LNCaP clone FGC (cell line): Measurements from ENCODE around the gene MSANTD2.
A peak's percentile ranks its signal among the peaks of the same experiment; 100 is the strongest.

Experiments used
- DNase-seq: peaks from one replicate; pipeline ENCODE4 v3.0.0-alpha.2; 2011; ENCODE audit warnings: low read depth
- H3K4me3 ChIP-seq: 2 replicates; pipeline ENCODE4 v1.5.1; 2011; ENCODE audit warnings: mild to moderate bottlenecking, low read depth, low read length, control low read depth
- TF ChIP-seq, protein P1 (sequence below): IDR thresholded peaks from 2 replicates; pipeline ENCODE4 v1.5.1; 2012; ENCODE audit warnings: mild to moderate bottlenecking; ENCODE audit not compliant: control insufficient read depth, insufficient read depth; ENCODE audit errors: extremely low read depth

MSANTD2 gene

DNA sequence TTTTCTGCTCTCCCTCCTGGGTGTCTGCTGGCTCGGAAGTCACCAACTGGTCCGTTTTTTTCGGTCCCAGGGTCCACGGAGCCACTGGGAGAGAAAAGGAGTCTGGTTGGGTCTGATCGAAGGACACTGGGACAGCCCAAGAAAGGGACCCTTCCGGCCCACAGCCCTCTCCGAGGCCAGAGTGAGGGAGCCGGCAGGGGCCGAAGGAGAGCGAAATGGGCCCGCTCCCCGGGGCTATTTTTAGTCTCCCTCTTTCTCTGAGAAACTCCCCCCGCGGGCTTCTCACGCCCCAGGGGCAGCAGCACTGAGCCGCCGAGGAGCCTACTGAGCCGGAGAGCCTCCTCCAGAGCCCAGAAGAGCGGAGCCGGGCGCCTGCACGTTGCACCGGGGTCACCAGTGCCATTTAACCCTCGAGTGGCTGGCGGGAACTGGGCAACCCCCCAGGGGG is 40.0 kb downstream of the MSANTD2 start:
- TF ChIP-seq, protein P1, sequence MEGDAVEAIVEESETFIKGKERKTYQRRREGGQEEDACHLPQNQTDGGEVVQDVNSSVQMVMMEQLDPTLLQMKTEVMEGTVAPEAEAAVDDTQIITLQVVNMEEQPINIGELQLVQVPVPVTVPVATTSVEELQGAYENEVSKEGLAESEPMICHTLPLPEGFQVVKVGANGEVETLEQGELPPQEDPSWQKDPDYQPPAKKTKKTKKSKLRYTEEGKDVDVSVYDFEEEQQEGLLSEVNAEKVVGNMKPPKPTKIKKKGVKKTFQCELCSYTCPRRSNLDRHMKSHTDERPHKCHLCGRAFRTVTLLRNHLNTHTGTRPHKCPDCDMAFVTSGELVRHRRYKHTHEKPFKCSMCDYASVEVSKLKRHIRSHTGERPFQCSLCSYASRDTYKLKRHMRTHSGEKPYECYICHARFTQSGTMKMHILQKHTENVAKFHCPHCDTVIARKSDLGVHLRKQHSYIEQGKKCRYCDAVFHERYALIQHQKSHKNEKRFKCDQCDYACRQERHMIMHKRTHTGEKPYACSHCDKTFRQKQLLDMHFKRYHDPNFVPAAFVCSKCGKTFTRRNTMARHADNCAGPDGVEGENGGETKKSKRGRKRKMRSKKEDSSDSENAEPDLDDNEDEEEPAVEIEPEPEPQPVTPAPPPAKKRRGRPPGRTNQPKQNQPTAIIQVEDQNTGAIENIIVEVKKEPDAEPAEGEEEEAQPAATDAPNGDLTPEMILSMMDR, result no peak
- H3K4me3 ChIP-seq, result no peak overlapping the region
- DNase-seq, result no peak

DNA sequence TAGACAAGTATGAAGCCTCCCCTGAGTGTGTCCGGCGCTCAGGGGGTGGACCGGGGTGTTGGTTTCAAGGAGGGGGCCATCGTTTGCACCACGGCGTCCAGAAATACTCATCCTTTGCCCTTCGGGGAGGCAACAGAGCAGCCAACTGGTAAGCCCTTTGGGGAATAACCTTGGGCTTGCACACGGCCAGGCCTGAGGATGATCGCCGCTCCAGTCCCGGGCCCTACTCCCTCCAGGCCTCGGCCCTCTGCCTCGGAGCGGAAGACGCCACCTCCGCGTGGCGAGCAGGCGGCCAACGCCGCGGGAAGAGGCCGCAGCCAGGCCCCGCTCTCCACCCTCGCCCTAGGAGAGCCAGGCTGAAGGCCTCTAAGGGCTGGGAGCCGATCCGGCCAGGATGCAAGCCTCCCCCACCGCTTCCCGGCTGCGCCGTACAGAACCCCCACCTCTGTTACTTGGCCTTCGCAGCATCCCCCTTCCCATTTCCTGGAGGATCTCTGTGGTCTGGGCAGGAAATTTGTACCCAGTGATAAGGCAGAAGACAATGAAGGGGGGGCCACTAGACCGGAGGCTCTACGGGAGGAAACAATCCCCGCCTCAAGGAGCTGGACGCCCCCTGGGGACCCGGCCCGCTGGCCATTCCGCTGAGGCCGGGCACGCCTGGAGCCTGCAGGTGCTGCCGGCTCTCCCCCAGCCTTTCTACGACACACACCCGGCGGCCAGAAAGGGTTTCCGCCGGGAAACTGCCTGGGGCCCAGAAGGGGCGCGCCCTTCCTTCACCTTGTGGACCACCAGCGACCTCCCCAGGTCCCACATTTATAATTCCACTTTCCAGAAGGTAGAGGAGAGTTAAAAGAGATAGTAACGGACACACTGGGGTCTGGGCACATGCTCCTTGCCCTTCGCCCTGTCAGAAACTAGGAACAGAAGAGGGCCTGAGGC is 40.7 kb downstream of the MSANTD2 start:
- DNase-seq, result no peak
- no peak overlapping the region for H3K4me3 ChIP-seq
- TF ChIP-seq, protein P1, result no peak

DNA sequence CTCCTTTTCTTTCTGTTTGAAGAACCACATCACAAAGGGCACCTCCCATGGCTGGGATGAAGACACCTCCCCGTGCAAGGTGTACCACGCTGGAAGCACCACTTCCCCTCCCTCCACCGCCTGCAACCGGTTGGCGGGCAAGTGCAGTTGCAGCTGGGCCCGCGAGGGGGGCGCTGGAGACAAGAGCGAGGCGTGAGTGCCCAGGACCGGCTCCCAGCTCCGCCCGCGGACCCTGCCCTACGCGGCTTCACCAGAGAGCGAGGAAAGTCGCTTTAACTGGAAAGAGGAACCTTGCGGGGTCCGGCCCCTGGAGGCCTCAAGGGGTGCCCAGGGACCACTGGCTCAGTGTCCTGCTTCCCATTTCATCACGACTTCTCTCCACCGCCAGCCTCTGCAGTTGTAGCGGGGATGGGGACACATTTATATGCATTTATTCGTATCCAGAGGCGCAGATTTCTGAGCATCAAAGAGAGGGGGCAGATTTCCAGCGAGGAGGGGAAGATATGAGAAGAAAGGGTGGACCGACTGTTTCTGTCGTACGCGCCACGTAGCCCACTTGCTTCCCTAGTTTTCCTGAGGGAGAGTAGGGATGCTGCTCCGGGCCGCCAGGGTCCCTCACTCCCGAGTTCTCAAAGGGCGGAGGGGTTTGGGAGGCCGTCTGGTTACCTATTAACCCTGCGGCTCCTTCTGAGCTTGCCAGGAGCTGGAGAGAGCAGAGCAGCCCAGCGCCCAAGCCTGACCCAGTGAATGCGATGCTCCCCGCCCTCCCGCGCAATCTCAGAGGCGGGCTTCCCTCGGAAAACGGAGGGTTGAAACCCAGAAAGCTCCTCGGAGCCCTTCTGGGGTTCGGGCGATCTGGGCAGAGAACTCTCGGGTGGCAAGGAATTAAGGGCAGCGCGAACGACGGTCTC is 41.6 kb downstream of the MSANTD2 start:
- DNase-seq, result no peak
- TF ChIP-seq, protein P1, result peak; percentile 55
- H3K4me3 ChIP-seq, result no peak overlapping the region

DNA sequence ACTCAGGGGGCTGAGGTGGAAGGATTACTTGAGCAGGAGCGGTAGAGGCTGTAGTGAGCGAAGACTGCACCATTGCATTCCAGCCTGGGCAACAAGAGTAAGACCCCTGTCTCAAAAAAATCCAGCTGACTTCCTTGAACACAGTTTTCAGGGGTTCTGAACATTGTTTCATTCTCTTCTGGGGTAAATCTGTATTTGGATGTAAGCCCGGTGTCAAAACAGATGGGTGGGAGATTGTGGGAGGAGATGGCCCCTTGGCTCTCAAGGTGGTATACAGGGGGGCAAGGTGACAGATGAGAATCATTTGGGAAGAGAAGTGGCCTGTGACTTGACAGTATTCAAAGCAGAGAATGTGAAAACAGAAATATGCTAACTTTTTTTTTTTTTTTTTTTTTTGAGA is 42.9 kb downstream of the MSANTD2 start:
- DNase-seq, result no peak
- TF ChIP-seq, protein P1, result no peak
- H3K4me3 ChIP-seq, result no peak overlapping the region

DNA sequence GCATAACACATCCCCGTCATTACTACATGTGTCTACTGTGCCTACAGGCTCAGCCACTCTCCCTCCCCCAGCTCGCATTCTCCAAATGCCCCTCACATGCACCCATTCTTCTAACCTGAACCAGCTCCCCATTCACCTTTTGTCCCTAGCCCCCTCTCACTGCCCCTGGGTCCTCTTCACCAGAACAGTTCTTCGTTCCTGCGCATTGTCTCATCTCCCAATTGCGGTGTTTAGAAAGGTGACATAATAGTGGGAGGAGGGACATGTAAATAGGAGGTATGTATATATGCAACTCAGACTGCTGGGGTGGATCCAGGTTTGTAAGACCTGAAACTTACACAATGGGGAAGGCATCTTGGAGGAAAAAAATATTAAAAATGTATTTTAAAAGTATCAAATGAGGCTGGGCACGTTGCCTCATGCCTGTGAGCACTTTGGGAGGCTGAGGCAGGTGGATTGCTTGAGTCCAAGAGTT is 43.4 kb downstream of the MSANTD2 start:
- H3K4me3 ChIP-seq, result no peak overlapping the region
- TF ChIP-seq, protein P1, result no peak

DNA sequence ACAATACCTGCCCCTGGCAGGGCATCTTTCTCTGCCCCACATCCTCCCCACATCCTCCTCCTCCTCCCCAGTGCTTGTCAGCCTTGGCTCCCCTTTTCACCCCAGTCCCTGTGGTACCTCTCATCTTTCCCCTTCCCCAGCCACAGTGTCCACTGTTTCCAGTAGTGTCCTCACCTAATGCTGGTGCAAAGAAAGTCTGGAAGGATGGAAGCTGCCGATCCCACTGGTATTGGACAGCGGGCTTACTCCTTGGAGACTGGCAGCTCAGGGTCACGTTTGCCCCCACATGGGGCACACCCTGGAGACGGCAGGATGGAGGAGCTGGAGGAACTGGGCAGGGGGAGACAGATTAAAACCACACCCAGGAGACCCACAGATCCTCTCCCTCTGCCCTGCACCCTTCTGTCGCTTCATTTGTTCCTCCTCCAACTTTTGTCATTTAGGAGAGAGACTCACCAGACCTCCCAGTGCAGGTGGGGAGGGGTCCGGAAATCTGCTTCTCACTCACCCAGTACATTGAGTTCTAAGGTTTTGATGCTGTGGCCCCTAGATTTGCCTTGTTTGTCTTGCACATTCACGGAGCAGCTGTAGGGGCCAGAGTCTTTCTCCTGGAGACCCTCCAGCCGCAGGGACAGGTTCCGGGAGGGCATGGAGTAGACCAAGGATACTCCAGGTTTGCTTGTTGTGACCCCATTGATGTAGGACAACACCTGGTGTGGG is 44.0 kb downstream of the MSANTD2 start:
- DNase-seq, result no peak
- H3K4me3 ChIP-seq, result no peak overlapping the region
- TF ChIP-seq, protein P1, result no peak

More for the DNA sequence above, 43.4 kb downstream of the MSANTD2 start:
- DNase-seq, result no peak
